SK-N-SH treated with all-trans-retinoic acid at 6 μM for 48 hours (cell line): Measurements from ENCODE around the gene NBAS.

ENCODE experiments used
- ATAC-seq: fragments of 200-7000 bp; cut with Tn5 transposase; 3 replicates; pipeline ENCODE4 v1.9.1; 2020; ENCODE audit warnings: mild to moderate bottlenecking, moderate library complexity
- ARNTL ChIP-seq: fragments of 450-650 bp; formaldehyde crosslinking; IDR thresholded peaks from 2 replicates; pipeline ENCODE4 v1.5.0; 2020; ENCODE audit warnings: low read depth, mild to moderate bottlenecking, moderate library complexity, borderline replicate concordance
- CSDC2 ChIP-seq: fragments of 250-450 bp; sonication (Bioruptor Pico); IDR thresholded peaks from 2 replicates; pipeline ENCODE4 v1.5.0; 2020; ENCODE audit warnings: mild to moderate bottlenecking, moderate library complexity
- ESRRG ChIP-seq: fragments of 250-450 bp; sonication (Bioruptor Pico); IDR thresholded peaks from 2 replicates; pipeline ENCODE4 v1.6.1; 2021; ENCODE audit warnings: mild to moderate bottlenecking
- GLIS3 ChIP-seq: fragments of 250-450 bp; sonication (Bioruptor Pico); IDR thresholded peaks from 2 replicates; pipeline ENCODE4 v1.5.0; 2020; ENCODE audit warnings: mild to moderate bottlenecking, moderate library complexity
- ISL1 ChIP-seq: fragments of 250-450 bp; sonication (Bioruptor Pico); IDR thresholded peaks from 2 replicates; pipeline ENCODE4 v2.1.2; 2022; ENCODE audit warnings: mild to moderate bottlenecking, moderate library complexity
- OSR1 ChIP-seq: fragments of 250-450 bp; sonication (Bioruptor Pico); IDR thresholded peaks from 2 replicates; pipeline ENCODE4 v1.8.0; 2022; ENCODE audit warnings: moderate library complexity, mild to moderate bottlenecking, inconsistent platforms
- POU6F1 ChIP-seq: fragments of 250-450 bp; sonication (Bioruptor Pico); IDR thresholded peaks from 2 replicates; pipeline ENCODE4 v1.8.0; 2021; ENCODE audit warnings: low read depth, mild to moderate bottlenecking, moderate library complexity, borderline replicate concordance
- PPARA ChIP-seq: fragments of 250-450 bp; sonication (Bioruptor Pico); IDR thresholded peaks from 2 replicates; pipeline ENCODE4 v1.5.0; 2020; ENCODE audit warnings: mild to moderate bottlenecking, borderline replicate concordance
- RARB ChIP-seq: fragments of 250-450 bp; sonication (Bioruptor Pico); IDR thresholded peaks from 2 replicates; pipeline ENCODE4 v1.8.0; 2021; ENCODE audit warnings: mild to moderate bottlenecking, moderate library complexity
- SNAI2 ChIP-seq: fragments of 250-450 bp; sonication (Bioruptor Pico); IDR thresholded peaks from 2 replicates; pipeline ENCODE4 v1.5.0; 2020; ENCODE audit warnings: mild to moderate bottlenecking, moderate library complexity
- TCF4 ChIP-seq: fragments of 250-450 bp; sonication (Bioruptor Pico); IDR thresholded peaks from 2 replicates; pipeline ENCODE4 v1.8.0; 2021; ENCODE audit warnings: mild to moderate bottlenecking, moderate library complexity, borderline replicate concordance
- TOX ChIP-seq: fragments of 250-450 bp; sonication (Bioruptor Pico); IDR thresholded peaks from 2 replicates; pipeline ENCODE4 v1.8.0; 2021; ENCODE audit warnings: mild to moderate bottlenecking, moderate library complexity, borderline replicate concordance
- ZC3H10 ChIP-seq: fragments of 250-450 bp; sonication (Bioruptor Pico); IDR thresholded peaks from 2 replicates; pipeline ENCODE4 v1.5.1; 2021; ENCODE audit warnings: mild to moderate bottlenecking, moderate library complexity
- ZFP3 ChIP-seq: fragments of 250-450 bp; sonication (Bioruptor Pico); IDR thresholded peaks from 2 replicates; pipeline ENCODE4 v1.5.0; 2020; ENCODE audit warnings: mild to moderate bottlenecking, moderate library complexity
- ZFP30 ChIP-seq: fragments of 450-650 bp; formaldehyde crosslinking; IDR thresholded peaks from 2 replicates; pipeline ENCODE4 v1.5.0; 2022; ENCODE audit warnings: mild to moderate bottlenecking, moderate library complexity
- ZNF565 ChIP-seq: fragments of 450-650 bp; formaldehyde crosslinking; conservative IDR thresholded peaks from 2 replicates; pipeline ENCODE4 v1.5.0; 2020; ENCODE audit warnings: low read depth, mild to moderate bottlenecking, moderate library complexity
- ZNF70 ChIP-seq: fragments of 450-650 bp; formaldehyde crosslinking; IDR thresholded peaks from 2 replicates; pipeline ENCODE4 v1.5.0; 2020; ENCODE audit warnings: mild to moderate bottlenecking, moderate library complexity
- TF ChIP-seq, protein P1 (sequence below): fragments of 250-450 bp; sonication (Bioruptor Pico); IDR thresholded peaks from 2 replicates; pipeline ENCODE4 v1.8.0; 2020; ENCODE audit warnings: mild to moderate bottlenecking, moderate library complexity, borderline replicate concordance
- TF ChIP-seq, protein P2 (sequence below): fragments of 250-450 bp; sonication (Bioruptor Pico); IDR thresholded peaks from 2 replicates; pipeline ENCODE4 v1.5.0; 2020; ENCODE audit warnings: mild to moderate bottlenecking, moderate library complexity
- TF ChIP-seq, protein P3 (sequence below): fragments of 250-450 bp; sonication (Bioruptor Pico); IDR thresholded peaks from 2 replicates; pipeline ENCODE4 v1.5.1; 2021; ENCODE audit warnings: mild to moderate bottlenecking, moderate library complexity

NBAS gene

GRCh38 chr2:15460112-15460620 is 101.0 kb downstream of the NBAS start:
- no peak for TF ChIP-seq GLIS3 (CRISPR knock-in tag)
- TF ChIP-seq TOX, result no peak
- TF ChIP-seq PPARA, result no peak
- TF ChIP-seq, protein P1, sequence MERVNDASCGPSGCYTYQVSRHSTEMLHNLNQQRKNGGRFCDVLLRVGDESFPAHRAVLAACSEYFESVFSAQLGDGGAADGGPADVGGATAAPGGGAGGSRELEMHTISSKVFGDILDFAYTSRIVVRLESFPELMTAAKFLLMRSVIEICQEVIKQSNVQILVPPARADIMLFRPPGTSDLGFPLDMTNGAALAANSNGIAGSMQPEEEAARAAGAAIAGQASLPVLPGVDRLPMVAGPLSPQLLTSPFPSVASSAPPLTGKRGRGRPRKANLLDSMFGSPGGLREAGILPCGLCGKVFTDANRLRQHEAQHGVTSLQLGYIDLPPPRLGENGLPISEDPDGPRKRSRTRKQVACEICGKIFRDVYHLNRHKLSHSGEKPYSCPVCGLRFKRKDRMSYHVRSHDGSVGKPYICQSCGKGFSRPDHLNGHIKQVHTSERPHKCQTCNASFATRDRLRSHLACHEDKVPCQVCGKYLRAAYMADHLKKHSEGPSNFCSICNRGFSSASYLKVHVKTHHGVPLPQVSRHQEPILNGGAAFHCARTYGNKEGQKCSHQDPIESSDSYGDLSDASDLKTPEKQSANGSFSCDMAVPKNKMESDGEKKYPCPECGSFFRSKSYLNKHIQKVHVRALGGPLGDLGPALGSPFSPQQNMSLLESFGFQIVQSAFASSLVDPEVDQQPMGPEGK, result no peak
- no peak for ATAC-seq

DNA sequence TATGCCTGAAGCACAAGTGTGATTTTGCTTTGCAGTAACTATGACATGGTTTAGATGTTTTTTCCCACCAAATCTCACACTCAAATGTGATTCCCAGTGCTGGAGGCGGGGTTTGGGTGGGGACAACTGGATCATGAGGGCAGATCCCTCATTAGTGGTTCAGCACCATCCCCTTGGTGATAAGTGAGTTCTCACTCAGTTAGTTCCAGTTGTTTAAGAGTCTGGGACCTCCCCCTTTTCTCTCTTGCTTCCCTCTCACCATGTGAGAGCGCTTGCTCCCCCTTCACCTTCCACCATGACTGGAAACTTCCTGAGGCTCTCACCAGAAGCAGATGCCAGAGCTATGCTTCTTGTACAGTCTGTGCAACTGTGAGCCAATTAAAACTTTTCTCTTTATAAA is 102.9 kb downstream of the NBAS start:
- no peak for ATAC-seq
- no peak for TF ChIP-seq RARB (CRISPR knock-in tag)
- no peak for TF ChIP-seq ESRRG (CRISPR knock-in tag)
- TF ChIP-seq ZNF70 (CRISPR knock-in tag), result no peak
- no peak for TF ChIP-seq ZFP3
- TF ChIP-seq TOX, result no peak
- no peak for TF ChIP-seq PPARA
- no peak for TF ChIP-seq POU6F1 (CRISPR knock-in tag)
- no peak for TF ChIP-seq ARNTL
- TF ChIP-seq, all 23 proteins: peak for 0

- TF ChIP-seq CSDC2 (CRISPR knock-in tag) (no peak), PPARA (no peak), ZFP30 (CRISPR knock-in tag) (no peak), ESRRG (CRISPR knock-in tag) (no peak), TCF4 (no peak), TOX (no peak), ZNF565 (CRISPR knock-in tag) (no peak), SNAI2 (no peak), ZNF70 (CRISPR knock-in tag) (no peak), ZC3H10 (CRISPR knock-in tag) (no peak), ISL1 (CRISPR knock-in tag) (no peak), ZFP3 (no peak), ARNTL (no peak), RARB (CRISPR knock-in tag) (no peak), OSR1 (CRISPR knock-in tag) (no peak)
- TF ChIP-seq, protein P2, sequence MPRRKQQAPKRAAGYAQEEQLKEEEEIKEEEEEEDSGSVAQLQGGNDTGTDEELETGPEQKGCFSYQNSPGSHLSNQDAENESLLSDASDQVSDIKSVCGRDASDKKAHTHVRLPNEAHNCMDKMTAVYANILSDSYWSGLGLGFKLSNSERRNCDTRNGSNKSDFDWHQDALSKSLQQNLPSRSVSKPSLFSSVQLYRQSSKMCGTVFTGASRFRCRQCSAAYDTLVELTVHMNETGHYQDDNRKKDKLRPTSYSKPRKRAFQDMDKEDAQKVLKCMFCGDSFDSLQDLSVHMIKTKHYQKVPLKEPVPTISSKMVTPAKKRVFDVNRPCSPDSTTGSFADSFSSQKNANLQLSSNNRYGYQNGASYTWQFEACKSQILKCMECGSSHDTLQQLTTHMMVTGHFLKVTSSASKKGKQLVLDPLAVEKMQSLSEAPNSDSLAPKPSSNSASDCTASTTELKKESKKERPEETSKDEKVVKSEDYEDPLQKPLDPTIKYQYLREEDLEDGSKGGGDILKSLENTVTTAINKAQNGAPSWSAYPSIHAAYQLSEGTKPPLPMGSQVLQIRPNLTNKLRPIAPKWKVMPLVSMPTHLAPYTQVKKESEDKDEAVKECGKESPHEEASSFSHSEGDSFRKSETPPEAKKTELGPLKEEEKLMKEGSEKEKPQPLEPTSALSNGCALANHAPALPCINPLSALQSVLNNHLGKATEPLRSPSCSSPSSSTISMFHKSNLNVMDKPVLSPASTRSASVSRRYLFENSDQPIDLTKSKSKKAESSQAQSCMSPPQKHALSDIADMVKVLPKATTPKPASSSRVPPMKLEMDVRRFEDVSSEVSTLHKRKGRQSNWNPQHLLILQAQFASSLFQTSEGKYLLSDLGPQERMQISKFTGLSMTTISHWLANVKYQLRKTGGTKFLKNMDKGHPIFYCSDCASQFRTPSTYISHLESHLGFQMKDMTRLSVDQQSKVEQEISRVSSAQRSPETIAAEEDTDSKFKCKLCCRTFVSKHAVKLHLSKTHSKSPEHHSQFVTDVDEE, result no peak
- TF ChIP-seq, protein P3, sequence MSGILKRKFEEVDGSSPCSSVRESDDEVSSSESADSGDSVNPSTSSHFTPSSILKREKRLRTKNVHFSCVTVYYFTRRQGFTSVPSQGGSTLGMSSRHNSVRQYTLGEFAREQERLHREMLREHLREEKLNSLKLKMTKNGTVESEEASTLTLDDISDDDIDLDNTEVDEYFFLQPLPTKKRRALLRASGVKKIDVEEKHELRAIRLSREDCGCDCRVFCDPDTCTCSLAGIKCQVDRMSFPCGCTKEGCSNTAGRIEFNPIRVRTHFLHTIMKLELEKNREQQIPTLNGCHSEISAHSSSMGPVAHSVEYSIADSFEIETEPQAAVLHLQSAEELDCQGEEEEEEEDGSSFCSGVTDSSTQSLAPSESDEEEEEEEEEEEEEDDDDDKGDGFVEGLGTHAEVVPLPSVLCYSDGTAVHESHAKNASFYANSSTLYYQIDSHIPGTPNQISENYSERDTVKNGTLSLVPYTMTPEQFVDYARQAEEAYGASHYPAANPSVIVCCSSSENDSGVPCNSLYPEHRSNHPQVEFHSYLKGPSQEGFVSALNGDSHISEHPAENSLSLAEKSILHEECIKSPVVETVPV (CRISPR knock-in tag), result no peak
These were observed 103.3 kb downstream of the NBAS start for GRCh38 chr2:15457868-15458267.

GRCh38 chr2:15456352-15456751 is 104.8 kb downstream of the NBAS start:
- no peak for TF ChIP-seq SNAI2
- TF ChIP-seq, protein P2, result no peak
- ATAC-seq, result no peak

More at GRCh38 chr2:15457868-15458267, 103.3 kb downstream of the NBAS start:
- ATAC-seq, result no peak
